ENCODE measurements around the gene SIL1.
"Not testable (repeated sequence)": the region's sequence is repeated elsewhere in the genome, so short reads cannot be mapped to it uniquely, and the experiment has no call there.

Gene SIL1

DNA sequence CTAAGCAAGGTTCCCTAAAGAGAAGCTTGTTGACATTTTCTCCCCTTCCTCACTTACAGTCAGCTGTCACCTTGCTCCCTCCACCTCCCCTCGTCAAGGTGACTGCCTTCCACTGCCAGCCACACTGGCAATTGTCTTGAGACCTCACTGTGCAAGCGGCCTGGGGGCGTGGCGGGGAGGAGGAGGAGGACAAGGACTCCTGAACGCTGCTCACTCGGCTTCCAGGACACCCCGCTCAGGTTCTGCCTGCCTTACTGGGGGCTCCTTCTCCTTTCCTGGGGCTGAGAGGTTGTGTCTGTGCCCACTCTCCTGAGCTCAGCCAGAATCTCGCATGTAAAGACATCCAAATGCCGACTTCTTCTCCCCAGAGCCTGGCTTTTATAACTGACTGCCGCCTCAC, 262.7 kb downstream of the SIL1 start:
- DNase-seq, result no peak

DNA sequence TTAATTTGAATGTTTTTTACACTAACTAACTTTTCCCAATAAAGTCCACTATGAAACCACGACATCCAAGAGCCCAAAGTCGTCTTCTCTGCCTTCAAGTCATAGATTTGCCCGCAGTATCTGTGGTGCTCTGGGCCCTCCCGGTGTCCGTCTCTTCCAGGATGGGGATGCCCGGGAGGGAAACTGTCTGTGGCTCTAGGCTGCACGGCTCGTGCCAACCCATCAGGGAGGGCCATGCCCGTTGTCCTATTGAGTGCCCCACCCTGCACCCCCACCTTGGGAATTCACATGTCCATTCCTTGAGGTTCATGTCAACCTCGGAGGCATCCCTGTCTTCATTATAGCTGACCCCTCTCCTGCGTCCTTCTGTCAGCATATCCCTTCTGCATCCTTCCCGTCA, 263.2 kb downstream of the SIL1 start:
- no peak for DNase-seq

DNA sequence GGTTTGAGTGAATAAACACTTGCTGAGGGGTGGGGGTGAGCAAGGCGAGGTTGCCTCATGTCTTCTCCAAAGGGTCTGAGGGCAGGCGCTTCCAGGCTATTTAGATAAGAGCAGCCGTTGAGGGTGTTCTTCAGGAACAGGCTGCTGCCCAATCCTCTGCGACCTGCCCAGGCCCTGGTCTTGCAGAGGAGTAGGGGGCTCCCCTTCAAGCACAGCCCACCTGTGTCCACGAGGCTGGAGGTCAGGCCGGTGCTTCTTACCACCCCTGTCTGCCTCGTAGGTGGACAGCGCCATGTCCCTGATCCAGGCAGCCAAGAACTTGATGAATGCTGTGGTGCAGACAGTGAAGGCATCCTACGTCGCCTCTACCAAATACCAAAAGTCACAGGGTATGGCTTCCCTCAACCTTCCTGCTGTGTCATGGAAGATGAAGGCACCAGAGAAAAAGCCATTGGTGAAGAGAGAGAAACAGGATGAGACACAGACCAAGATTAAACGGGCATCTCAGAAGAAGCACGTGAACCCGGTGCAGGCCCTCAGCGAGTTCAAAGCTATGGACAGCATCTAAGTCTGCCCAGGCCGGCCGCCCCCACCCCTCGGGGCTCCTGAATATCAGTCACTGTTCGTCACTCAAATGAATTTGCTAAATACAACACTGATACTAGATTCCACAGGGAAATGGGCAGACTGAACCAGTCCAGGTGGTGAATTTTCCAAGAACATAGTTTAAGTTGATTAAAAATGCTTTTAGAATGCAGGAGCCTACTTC, 264.5 kb downstream of the SIL1 start:
- DNase-seq, result no peak

DNA sequence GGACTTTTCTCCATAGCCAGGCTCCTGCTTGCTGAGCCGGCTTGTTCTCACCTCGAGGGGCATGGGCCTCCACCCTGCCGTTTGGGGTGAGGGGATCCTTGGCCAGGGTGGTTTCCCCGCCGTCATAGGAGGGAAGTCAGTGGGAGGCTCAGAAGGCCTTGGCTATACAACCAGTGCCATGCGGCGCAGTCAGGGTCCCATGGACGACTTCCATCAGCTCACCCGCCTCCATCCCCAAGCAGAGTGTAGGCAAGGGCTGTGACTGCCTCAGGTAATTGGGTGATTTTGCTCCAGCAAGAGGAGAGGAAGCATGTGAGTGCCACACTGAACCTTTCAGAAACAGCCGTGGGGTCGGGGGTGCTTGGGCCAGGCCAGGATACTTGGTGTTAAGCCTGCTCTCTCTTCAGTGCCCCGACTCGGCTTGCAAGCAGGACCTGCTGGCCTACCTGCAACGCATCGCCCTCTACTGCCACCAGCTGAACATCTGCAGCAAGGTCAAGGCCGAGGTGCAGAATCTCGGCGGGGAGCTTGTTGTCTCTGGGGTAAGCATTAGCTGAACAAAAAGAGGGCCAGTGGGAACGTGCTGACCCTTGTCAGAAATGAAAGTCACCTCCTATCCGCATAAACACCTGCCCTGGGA, 265.9 kb downstream of the SIL1 start:
- DNase-seq, result no peak

DNA sequence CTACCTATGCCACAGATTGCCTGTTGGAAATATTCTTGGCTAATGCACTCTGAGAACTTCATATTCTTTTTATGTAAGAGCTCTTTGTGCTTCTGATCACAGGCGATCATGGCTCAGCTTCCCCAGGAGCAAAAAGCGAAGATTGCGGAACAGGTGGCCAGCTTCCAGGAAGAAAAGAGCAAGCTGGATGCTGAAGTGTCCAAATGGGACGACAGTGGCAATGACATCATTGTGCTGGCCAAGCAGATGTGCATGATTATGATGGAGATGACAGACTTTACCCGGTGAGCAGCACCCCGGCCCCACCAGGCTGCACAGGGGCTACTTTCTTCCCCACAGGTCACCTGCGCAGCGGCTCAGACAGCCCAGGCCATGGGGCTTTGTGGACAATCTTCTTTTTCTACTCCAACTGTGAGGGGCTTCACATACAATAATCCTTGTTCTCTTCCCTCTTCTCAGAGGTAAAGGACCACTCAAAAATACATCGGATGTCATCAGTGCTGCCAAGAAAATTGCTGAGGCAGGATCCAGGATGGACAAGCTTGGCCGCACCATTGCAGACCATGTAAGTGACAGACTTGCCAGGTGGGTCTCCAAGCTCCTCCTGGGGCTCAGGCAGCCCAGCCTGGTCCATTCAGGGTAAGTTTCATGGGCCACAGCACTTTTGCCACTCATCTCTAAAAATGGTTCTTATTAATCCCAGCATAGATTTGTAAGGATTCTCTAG, 267.6 kb downstream of the SIL1 start:
- DNase-seq, result no peak

DNA sequence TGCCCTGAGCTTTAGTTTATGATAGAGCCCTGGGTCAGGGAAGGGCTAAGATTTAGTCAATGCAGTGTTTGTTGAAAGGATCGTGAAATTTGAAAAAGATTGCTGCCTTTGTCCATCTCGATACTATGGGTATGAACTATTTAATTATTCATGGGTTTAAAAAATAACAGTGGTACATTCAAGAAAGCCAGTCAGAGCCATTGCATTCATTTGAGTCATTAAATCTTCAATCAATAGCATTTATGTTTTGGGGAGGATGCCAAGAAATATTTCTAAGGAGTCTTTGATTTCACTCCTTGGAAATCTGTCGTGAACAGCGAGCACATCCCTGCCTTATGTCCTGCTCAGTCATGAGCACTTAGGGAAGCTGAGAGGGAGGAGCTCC, 268.6 kb downstream of the SIL1 start:
- no peak for DNase-seq

DNA sequence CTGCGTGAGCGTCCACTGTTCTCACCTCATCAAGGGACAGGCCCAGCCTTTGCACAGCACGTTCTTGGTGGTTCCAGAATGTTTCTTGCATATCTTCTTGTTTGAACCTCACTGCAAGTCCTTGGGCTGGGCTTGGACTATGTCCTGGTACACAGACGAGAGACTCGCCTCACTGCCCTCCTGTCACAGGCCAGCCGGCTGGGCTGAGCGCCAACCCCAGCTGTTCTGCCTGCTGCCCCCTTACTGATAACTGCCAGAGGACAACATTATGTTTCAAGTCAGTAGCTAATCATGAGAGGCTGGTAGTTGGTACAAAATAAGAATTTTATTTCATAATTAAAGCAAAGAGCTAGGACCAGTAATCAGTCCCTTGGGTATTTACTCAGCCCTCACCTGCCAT, 270.2 kb downstream of the SIL1 start:
- DNase-seq, result no peak

DNA sequence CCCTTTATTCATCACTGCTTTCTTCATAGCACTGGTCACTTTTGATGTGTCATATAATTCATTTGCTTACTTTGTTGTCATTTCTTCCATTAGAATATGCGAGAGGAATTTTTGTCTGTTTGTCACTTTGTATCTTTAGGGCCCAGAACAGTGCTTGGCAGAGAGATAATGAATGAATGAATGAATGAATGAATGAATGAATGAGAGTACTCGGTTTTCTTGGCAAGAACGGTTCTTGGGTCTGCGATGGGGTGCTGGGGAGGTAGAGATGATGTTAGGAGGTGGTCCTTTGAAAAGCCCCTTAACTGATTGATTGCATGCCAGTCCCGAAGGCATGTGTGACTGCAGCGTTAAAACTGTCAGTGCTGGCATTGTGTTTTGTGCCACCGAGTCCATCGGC, 270.6 kb downstream of the SIL1 start:
- DNase-seq, result no peak

DNA sequence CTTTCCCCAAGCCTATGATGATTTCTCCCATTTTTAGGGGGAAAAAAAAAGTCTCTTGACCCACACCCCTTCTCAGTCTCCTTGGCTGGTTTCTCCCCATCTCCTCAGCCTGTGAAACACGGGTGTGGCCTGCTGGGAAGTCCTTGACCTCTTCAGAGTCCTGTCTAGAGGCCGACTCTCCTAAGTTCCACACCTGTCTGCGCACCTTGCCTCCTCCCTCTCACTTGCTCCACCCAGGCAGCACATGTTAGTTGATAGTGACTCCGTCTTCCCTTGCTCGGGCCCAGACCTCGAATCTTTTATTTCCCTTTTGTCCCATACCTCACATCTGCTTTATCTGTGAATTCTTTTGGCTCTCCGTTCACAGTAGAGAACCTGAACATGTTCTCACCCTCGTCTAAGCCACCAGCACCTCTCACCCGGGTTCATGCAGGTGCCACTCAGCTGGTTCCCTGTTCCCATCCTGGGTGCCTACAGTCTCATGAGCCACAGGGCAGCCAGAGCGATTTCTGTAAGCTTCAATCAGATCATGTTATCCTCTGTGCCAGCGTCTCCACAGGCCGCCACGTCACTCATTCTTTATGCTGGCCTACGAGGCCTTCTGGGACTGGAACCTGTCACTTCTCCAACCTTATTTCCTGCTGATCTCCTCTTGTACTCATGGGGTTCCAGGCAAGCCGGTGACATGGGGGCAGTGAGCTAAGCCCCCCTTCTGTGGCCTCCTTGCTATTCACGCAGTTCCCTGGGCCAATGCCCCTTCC, 271.3 kb downstream of the SIL1 start:
- DNase-seq, result no peak

DNA sequence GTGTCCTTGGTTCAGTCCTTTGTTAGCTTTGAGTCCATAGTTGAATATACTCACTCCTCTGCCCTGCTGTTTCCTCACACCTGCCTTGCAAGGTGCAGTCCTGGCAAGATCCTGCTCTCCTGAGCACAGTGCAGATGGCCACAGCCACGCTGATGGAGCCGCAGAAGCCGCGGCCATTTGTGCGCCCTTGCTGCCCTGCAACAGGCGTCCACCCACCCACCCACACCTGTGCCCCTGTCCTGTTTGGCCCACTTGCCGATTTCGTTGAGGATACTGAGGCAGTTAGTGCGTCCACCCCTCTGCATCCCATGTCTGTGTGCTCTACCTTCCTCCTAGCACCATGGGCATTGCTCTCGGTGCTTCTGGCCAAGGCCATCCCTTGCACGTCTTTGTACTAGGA, 271.9 kb downstream of the SIL1 start:
- DNase-seq, result no peak

DNA sequence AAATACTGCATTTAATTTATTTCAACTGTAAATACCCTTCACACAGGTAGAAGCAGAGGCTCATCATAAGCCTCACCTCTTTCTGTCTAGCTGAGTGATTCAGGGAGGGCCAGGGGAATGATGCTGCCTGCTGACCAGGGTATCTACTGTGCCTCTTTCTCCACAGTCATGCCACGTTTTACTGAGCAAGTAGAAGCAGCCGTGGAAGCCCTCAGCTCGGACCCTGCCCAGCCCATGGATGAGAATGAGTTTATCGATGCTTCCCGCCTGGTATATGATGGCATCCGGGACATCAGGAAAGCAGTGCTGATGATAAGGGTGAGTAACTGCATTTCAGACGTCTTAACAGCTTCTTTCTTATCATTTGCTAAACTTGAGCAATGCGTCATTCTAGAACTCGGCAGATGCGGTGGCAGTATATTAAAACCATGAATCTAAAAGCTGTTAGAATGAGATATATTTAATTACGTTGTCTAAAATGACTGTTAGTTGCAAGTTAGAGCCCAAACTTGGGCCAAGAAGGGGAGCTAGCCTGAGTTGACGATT, 273.0 kb downstream of the SIL1 start:
- DNase-seq, result no peak

DNA sequence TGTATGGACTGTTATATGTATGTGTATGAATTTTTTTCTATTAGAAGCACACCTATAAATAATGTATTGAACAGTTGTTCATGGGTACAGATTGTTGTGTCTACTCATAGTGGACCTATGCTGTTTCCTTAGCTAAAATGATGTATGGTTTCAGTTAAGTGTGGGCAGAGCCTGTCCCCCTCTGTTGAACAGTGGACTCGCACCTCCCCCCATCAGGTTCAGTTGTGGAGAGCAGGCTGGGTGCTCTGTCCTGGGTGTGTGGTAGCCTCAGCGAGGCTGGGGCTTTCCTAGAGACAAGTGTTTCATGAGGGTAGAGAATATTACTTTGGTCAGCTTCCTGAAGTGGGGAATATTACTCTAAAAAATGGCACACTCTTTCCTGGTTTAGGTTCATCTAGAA, 275.7 kb downstream of the SIL1 start:
- DNase-seq, result no peak

DNA sequence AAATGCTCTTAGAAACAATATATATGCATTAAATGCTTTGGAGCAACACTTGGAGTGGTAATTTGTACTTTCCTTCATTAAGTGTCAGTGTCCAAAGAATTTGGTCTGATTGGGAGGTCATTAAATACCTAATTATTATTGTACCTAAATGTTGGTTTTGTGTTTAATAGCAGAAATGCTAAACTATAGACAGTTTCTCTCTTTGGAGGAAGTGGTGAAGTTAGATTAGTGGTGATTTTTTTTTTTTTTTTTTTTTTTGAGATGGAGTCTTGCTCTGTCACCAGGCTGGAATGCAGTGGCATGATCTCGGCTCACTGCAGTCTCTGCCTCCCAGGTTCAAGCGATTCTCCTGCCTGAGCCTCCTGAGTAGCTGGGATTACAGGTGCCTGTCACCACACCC, 276.8 kb downstream of the SIL1 start:
- DNase-seq, result not testable (repeated sequence)

DNA sequence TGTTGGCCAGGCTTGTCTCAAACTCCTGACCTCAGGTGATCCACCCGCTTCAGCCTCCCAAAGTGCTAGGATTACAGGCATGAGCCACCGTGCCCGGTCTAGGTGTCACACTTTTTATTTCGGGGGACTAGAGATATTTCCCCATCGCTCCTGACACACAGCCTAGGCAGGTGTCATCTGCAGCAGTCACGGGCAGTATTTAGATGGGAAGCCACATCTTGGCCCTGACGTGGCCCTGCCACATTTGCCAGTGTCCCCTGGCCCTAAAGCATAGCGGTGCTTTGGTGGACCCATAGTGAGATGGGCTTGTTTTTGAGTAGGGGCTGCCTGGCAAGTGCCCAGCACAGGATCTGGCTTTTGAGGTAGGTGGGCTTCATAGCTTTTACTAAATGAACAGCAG, 278.0 kb downstream of the SIL1 start:
- DNase-seq, result no peak

DNA sequence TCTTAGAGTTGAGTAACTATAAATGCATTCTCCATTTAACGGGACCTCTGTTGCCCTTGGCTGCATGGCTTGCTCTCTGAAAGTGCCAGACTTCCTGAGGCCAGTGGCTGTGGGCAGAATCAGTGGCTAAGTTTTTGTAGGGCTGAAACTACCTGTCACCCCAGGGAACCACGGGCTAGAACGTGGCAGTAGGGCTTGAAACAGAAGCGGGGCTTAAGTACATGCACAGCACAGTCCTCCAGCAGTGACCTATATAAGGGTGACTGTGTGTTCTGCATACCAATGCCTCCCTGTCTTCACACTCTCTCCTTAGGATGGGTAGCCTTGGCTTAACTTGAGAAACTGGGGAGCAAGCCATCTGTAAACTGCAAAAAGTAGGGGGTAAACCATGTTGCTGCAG, 279.5 kb downstream of the SIL1 start:
- DNase-seq, result no peak

DNA sequence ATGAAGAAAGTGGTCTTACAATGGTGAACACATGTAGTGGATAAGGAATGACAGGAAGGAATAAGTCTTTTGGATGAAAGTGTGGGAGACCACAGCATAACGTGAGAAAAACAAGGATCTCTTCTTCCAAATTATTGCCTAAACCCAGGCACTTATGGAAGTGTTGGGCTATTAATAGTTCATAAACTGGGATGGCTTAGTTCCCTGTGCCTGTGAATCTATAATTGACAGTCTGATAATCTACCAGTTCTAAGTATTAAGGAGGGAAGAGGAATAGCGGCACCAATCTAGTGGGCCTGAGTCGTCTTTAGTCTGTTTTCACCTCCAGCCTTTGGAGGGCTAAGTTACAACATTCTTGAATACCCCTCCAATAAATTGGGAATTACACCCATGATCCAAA, 283.8 kb downstream of the SIL1 start:
- DNase-seq, result no peak

DNA sequence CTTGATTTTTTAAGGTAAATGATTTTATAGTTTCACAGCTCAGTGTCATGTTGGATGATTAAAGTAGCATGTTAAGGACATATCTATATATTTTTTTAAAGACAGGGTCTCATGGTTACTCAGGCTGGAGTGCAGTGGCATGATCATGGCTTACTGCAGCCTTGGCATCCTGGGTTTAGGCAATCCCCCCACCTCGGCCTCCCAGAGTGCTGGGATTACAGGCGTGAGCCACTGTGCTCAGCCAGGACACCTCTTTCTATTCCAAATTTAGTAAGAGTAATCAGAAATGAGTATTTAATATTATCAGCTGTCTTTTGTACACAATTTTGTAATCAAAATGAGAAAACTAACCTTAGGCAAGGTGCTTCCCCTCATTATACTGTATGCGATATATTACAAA, 284.4 kb downstream of the SIL1 start:
- no peak for DNase-seq

DNA sequence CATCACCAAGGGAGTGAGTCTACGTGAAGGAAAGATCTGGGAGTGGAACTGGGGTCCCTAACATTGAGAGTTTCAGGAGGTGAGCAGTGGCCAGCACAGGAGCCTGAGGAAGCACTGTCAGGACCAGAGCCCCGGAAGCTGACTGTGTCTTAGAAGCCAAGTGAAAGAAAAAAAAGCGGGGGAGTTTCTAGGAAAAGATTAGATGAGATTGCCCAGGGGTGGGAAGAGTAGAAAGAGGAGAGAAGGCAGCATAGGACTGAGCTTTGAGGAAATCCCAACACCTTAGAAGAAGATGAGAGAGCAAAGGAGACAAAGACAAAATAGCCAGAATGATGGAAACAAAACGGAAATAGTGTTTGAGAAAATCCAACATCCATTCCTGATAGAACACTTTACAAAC, 286.1 kb downstream of the SIL1 start:
- DNase-seq, result no peak

DNA sequence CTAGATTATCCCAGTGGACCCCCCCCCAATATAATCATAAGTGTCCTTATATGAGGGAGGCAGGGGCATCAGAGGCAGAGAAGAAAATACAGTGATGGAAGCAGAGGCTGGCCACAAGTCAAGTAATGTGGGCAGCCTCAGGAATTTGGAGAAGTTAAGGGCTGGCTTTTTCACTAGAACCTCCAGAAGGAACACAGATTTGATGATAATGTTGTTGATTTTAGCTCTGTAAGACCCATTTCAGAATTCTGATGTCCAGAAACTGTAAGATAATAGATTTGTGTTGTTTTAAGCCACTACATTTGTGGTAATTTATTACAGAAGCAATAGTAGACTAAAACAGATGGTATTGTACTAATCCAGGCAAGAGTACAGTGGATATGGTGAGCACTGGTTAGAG, 286.7 kb downstream of the SIL1 start:
- no peak for DNase-seq

DNA sequence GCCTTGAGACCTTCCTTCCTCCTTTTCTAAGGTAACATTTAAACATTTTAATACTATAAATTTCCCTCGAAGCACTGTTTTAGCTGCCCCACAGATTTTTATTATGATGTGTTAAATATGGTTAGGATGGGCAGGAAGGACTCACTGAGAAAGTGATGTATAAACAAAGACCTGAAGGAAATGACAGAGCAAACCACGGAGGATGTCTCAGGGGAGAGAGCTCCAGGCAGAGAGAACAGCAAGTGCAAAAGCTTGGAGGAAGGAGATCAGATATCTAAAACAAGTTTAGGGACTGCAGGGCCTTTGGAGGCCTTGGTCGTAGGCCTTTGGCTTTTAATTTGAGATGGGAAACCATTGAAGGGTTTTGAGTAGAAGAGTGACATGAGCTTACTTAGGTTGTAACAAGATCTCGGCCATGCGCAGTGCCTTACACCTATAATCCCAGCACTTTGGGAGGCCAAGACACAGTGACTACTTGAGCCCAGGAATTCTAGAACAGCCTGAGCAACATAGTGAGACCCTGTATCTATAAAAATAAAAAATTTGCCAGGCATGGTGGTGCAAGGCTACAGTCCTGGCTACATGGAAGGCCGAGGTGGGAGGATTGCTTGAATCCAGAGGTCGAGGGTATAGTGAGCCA, 287.5 kb downstream of the SIL1 start:
- DNase-seq, result no peak

DNA sequence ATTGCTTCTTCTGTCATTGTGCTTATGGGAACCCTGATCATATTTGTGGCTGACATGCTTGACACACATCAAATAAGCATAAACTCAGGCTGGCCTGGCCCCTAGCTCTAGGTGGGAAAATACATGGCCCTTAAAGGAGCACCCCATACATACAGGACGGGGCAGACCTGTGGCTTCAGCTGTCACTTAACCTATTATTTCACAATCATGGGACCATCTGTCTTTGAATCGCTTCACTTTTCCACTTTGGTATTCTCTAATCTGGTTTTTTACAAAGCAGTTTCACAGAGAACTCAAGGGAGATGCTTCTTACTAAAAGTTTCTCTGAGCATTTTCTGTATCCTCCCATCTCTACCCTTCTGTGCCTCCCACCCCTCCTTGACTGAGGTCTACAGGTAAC, 288.4 kb downstream of the SIL1 start:
- no peak for DNase-seq

DNA sequence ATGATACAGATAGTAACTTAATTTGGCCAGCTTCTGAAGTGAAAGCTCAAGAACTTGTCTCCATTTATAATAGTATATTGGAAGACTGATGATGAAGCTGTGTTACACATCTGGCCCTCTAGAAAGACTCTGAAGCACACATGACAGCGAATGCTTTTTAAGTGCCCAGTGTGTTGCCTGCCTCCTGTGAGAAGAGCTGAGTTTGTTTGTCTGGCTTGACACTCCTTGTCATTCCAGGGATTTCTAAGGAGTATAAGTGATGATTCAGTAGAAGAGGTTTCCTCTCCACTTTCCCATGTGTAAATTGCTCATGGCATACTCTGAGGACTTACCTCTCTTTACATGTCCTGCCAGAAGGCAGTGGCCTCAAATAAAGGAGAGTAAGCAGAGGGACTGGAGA, 292.6 kb downstream of the SIL1 start:
- DNase-seq, result no peak
